Lung (tissue), 12 donors: ENCODE data around the gene BCOR. TPM values are rescaled to one million over a fixed set of nuclear protein-coding genes. Genes with fewer than 3 reads are reported as not detected.

ENCODE experiments used
- ATAC-seq: fragments of 200-7000 bp; cut with Tn5 transposase; one replicate; pipeline ENCODE4 v1.9.1; 2020; ENCODE audit warnings: moderate number of reproducible peaks; ENCODE audit not compliant: insufficient read depth, low FRiP score
- DNase-seq, 3 donors: peaks; one replicate each; pipeline ENCODE4 v3.0.0-alpha.2; 2013 to 2017
- H3K27ac ChIP-seq, 2 donors: one replicate each; pipeline ENCODE4 v1.5.1; 2013; ENCODE audit warnings: mild to moderate bottlenecking in 2 of 2, moderate library complexity in 2 of 2, control low read depth in 1 of 2, inconsistent platforms in 1 of 2, low read depth in 1 of 2, low read length in 1 of 2
- H3K27me3 ChIP-seq, 3 donors: one replicate each; pipeline ENCODE4 v1.5.1; 2013; ENCODE audit warnings: low read length in 2 of 3; ENCODE audit not compliant: control insufficient read depth in 3 of 3, insufficient read depth in 3 of 3
- H3K36me3 ChIP-seq, 4 donors: one replicate each; pipeline ENCODE4 v1.5.1; 2013; ENCODE audit warnings: low read length in 4 of 4, mild to moderate bottlenecking in 1 of 4, moderate library complexity in 1 of 4; ENCODE audit not compliant: control insufficient read depth in 4 of 4, insufficient read depth in 4 of 4
- H3K4me1 ChIP-seq, 5 donors: one replicate each; pipeline ENCODE4 v1.5.1; 2013; ENCODE audit warnings: low read length in 5 of 5, mild to moderate bottlenecking in 2 of 5, moderate library complexity in 1 of 5; ENCODE audit not compliant: control insufficient read depth in 5 of 5, insufficient read depth in 5 of 5
- H3K4me3 ChIP-seq: one replicate; pipeline ENCODE4 v1.5.1; 2013; ENCODE audit warnings: mild to moderate bottlenecking, control low read depth, moderate library complexity
- H3K9ac ChIP-seq, 2 donors: one replicate each; pipeline ENCODE4 v1.5.1; 2013; ENCODE audit warnings: low read length in 2 of 2, control low read depth in 1 of 2; ENCODE audit not compliant: insufficient read depth in 1 of 2
- H3K9me3 ChIP-seq, 4 donors: one replicate each; pipeline ENCODE4 v1.5.1; 2013; ENCODE audit warnings: low read length in 3 of 4, mild to moderate bottlenecking in 1 of 4, moderate library complexity in 1 of 4; ENCODE audit not compliant: control insufficient read depth in 4 of 4, insufficient read depth in 3 of 4
- CTCF ChIP-seq: IDR thresholded peaks from 2 replicates; pipeline ENCODE4 v1.5.1; 2012; ENCODE audit warnings: mild to moderate bottlenecking; ENCODE audit errors: control extremely low read depth, extremely low read depth
- WGBS, 2 donors: extraction: QIAGEN DNeasy Blood & Tissue Kit; methylation state at CpG; one replicate each; pipeline ENCODE4 v1.1.7; 2013; 5-methylcytosine and 5-hydroxymethylcytosine counted together
- polyA plus RNA-seq, 2 donors: library from polyadenylated mRNA; stranded (reverse); fragments of 200-250 nt; gene quantifications; one replicate each; pipeline ENCODE4 v1.2.1, GENCODE V29; 2013
- total RNA-seq, 2 donors: library from RNA; depleted of rRNA in 1 of 2; stranded (reverse); fragments of >200 nt in 1 of 2; gene quantifications; one replicate each; pipeline ENCODE4 v1.2.1, GENCODE V29; 2014 to 2021
- donor health status: control.
- donor health status: control.
- donor health status: Bipolar disorder and iron deficiency.
- donor health status: healthy.
- donor health status: DM: yes; HTN: yes; CAD: no.

BCOR gene
- total and polyA plus RNA-seq, 4 donors, result 10.8 to 67.2 (median 15.9) TPM

GRCh38 chrX:40100537-40101429, 3.0 kb upstream of the BCOR start:
- H3K27me3 ChIP-seq, result peaks cover 5 to 33% (median 20%) of the 10 kb centered on the region in 3 donors
- DNase-seq (no peak), ATAC-seq (no peak)
- H3K9me3 ChIP-seq, result peaks cover 0 to 12% (median 0%) of the 10 kb centered on the region in 4 donors
- H3K9ac ChIP-seq, result no peak overlapping the region
- H3K27ac ChIP-seq, result no peak overlapping the region
- no peaks in the 10 kb centered on the region for H3K36me3 ChIP-seq
- peaks cover 0 to 28% (median 2%) of the 10 kb centered on the region in 5 donors for H3K4me1 ChIP-seq
- no peak overlapping the region for H3K4me3 ChIP-seq
- no peak for TF ChIP-seq CTCF
- 40 to 83% methylated on average over 28 to 31 of the region's 31 CpGs for WGBS, 2 donors

- Histone ChIP-seq H3K36me3 (no peaks in the 10 kb centered on the region), H3K4me1 (peaks cover 0 to 22% (median 2%) of the 10 kb centered on the region in 5 donors), H3K9me3 (peaks cover 0 to 11% (median 0%) of the 10 kb centered on the region in 4 donors), H3K9ac (no peak overlapping the region), H3K4me3 (no peak overlapping the region), H3K27ac (no peak overlapping the region), H3K27me3 (peaks cover 4 to 40% (median 24%) of the 10 kb centered on the region in 3 donors)
- TF ChIP-seq CTCF, result no peak
- DNase-seq (peak in 1 of 3 donors; percentile 61), ATAC-seq (no peak)
- 17 to 35% methylated on average over 15 to 21 of the region's 21 CpGs for WGBS, 2 donors
Observed at GRCh38 chrX:40100141-40100536, 2.4 kb upstream of the BCOR start.

GRCh38 chrX:40099055-40099958, 1.5 kb upstream of the BCOR start:
- TF ChIP-seq CTCF, result no peak
- no peak for ATAC-seq
- Histone ChIP-seq H3K4me1 (peaks cover 0 to 22% (median 2%) of the 10 kb centered on the region in 5 donors), H3K27me3 (peaks cover 3 to 42% (median 25%) of the 10 kb centered on the region in 3 donors), H3K36me3 (no peaks in the 10 kb centered on the region), H3K9ac (no peak overlapping the region), H3K9me3 (peaks cover 0 to 11% (median 0%) of the 10 kb centered on the region in 4 donors), H3K27ac (peak overlapping the region; percentile 2 to 67), H3K4me3 (no peak overlapping the region)
- DNase-seq, result peak in 2 of 3 donors; percentile 36 to 58
- WGBS, 2 donors, result 12 to 13% methylated on average over 30 to 49 of the region's 49 CpGs
